DMS 273 treated with DMSO at 0.1 percent for 48 hours (cell line): ENCODE results near the gene TNFRSF13B.
"Not testable (repeated sequence)": the region's sequence is repeated elsewhere in the genome, so short reads cannot be mapped to it uniquely, and the experiment has no call there.

Experiments
- DNase-seq: peaks from one replicate; lab custom pipeline; 2025; lab: John Stamatoyannopoulos, UW

TNFRSF13B gene

DNA sequence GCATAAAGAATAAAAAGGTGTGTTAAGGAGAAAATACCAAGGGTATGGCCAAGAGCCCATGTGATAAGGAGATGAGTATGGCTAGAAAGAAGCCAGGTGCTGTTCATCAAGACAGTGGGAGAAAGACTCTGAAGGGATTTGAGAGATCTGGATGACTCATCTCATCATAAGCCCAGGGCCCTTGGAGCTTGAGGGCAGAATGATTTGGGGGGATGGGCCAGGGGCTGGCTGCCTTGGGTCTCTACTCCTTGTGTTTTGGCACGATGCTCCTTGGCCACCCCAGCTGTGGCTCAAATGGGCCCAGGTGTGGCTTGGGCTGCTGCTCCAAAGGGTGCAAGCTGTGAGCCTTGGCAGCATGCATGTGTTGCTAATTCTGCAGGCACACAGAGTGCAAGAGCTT, 14.5 kb upstream of the TNFRSF13B start:
- no peak for DNase-seq

- DNase-seq: no peak
Observed at GRCh38 chr17:16981928-16982327, 10.0 kb upstream of the TNFRSF13B start.

- peak; percentile 4 for DNase-seq
Observed at GRCh38 chr17:16980813-16981731, 9.2 kb upstream of the TNFRSF13B start.

GRCh38 chr17:16980061-16980460, 8.1 kb upstream of the TNFRSF13B start:
- no peak for DNase-seq

GRCh38 chr17:16979237-16979823, 7.4 kb upstream of the TNFRSF13B start:
- not testable (repeated sequence) for DNase-seq

DNA sequence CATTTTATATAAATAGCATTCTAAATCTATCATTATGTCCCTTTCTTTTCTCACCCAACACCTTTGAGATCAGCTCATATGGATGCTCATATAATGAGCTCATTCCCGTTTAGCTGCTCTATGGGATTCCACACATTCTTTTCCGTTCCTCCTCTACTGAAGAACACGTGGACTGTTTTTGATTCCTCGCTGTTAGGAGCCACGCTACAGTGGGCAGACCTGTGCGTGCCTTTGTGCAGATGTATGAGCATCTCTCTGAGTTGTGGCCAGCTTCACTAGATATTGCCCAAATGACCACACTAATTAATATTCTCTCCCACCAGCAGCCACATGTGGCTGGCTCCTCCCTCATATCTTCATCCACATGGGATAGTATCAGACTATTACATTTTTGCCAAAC, 6.0 kb upstream of the TNFRSF13B start:
- no peak for DNase-seq

GRCh38 chr17:16976725-16977550, 5.0 kb upstream of the TNFRSF13B start:
- no peak for DNase-seq

DNA sequence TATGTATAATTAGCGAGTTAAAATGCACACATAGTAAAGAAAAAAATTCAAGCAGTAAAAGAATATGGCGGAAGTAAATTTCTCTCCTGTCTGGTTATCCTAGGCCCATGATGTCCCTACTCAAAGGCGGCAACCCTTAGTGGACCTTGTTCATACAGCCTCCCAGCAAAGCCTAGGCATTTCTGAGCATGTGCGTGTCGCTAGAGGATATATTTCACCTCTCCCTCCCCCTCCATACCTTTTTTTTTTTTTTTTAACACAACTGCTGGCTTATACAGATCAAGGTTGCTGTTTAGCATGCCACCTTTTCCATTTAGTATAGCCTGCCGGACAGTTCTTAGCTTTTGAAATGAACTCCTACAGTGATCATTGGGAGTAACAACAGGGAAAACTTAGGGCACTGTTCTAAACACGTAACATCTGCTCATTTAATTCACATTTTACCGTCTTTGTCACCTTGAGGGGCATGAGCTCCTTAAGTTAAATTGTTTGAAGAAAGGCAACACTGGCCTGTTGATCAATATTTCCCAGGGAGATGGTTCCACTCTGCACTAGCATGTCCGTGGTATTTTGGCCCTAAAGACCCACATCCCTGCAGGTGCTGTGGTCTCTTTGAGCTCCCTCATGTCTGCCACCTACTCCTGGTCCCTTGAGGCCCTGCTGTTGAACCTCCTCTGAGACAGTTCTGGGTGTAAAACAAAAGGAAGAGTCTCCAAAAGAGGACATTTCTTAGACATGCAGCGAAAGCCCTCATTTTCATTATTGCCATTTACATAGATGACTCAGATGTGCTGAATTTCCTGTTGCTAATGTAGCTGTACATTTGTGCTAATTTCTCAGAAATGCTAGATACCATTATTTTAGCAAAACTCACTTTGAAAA, 4.1 kb upstream of the TNFRSF13B start:
- no peak for DNase-seq

DNA sequence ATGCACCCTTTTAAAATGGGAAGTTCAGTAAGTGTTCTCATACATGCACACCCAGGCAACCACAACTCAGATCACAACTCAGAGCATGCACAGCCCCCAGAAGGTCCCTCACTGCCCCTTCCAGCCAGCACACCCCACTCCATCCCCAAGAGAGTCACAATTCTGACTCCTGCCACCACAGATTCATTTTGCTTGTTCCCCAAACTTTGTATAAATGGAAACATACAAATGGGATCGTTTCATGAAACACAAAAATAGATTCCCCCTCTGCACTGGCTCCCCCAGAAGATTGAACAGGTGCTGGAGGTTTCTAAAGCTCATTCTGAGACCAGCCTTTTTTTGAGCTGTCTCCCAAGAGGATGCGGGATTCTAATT, 3.3 kb upstream of the TNFRSF13B start:
- no peak for DNase-seq

GRCh38 chr17:16974569-16975276, 2.8 kb upstream of the TNFRSF13B start:
- no peak for DNase-seq

DNA sequence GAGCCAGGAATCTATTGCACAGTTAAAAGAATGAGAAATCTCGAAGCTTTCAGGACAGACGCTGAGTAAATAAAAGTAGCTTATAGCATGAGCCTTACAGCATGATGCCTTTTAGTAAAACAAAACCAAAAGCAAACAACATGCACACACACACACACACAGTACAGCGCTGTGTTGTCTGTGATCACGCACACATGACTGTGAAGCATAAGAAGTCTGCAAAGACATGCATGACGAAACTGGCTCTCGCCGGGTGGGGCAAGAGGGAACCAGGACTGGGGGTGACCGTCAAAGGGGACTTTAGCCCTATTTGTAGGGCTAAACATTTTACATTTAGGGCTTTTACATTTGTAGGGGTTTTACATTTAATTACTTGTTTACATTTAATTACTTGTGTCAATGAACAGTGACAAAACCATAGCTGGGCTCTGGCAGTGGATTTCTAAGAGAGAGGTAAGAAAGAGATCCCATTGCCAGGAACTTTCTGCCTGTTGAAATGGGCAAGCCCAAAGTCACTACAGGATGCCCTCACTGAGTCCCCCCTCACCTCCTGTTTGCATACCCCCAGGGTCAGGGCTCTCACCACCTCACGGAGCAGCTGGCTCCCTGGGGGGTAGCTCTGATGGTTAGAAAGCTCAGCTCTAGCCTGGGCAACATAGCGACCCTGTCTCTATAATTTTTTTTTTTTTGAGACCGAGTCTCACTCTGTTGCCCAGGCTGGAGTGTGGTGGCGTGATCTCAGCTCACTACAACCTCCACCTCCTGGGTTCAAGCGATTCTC, 2.0 kb upstream of the TNFRSF13B start:
- no peak for DNase-seq

- DNase-seq: not testable (repeated sequence)
Observed at GRCh38 chr17:16973043-16973442, 1.1 kb upstream of the TNFRSF13B start.

DNA sequence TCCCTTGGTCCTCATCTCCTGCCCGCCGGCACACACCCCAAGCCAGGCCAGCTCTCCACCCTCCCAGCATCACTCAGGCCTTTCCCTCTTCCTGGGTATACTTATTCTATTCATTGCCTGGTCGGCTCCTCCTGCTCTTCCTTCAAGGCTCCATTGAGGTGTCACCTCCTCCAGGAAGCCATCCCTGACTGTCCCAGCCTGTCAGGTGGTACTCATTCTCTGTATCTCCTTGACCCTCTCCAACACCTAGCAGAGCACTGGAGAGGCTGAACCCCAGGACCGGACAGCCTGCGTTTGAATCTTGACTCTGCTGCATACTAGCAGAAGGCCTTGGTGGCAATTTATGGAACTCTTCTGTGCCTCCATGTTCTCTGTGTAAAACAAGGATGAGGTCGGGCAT, 428 bp upstream of the TNFRSF13B start:
- DNase-seq: no peak

- no peak for DNase-seq
Observed at GRCh38 chr17:16969931-16970906, 1.7 kb downstream of the TNFRSF13B start.

GRCh38 chr17:16968786-16969185, 3.1 kb downstream of the TNFRSF13B start:
- no peak for DNase-seq

DNA sequence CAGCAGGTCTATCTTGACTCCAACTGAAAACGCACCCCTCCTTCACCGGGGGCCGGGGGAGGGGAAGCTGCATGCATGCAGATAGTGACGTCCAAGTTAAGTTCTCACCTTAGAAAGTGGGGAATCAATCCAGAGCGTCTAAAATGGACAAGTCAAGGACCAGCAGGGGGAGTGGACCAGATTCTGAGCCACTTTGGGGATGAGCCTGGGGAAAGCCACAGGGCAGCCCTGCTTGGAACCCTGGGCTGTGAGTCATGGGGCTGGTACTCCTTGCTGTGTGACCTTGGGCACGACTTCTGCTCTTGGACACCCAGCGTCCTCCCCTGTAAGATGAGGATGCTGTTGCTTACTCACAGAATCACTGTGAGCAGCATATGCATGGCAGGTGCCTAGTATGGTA, 9.1 kb downstream of the TNFRSF13B start:
- DNase-seq: no peak

- no peak for DNase-seq
Observed at GRCh38 chr17:16961792-16962191, 10.1 kb downstream of the TNFRSF13B start.

DNA sequence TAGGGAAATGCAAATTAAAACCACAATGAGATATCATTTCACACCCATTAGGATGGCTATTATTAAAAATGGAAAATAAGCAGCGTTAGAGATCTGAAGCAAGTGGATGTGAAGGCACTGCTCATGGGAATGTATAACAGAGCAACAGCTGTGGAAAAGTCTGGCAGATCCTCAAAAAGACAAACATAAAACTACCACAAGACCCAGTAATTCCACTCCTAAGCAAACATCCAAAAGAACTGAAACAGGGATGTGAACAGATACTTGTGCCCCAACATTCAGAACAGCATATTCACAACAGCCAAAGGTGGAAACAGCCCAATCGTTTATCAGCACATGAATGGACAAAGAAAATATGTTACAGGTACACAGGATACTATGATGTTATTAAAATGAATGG, 10.9 kb downstream of the TNFRSF13B start:
- not testable (repeated sequence) for DNase-seq

- not testable (repeated sequence) for DNase-seq
Observed at GRCh38 chr17:16955011-16955410, 16.9 kb downstream of the TNFRSF13B start.
